Liver (tissue), 3 donors: ENCODE results near the gene EGLN1.

Source experiments
- FOXA1 ChIP-seq: IDR thresholded peaks from 2 replicates; pipeline ENCODE4 v1.6.1; 2016; ENCODE audit warnings: antibody characterized with exemption
- JUND ChIP-seq, 2 donors: IDR thresholded peaks; 2 replicates each; pipeline ENCODE4 v1.6.1; 2016; ENCODE audit warnings: antibody characterized with exemption in 2 of 2
- MAX ChIP-seq: IDR thresholded peaks from 2 replicates; pipeline ENCODE4 v1.6.1; 2016; ENCODE audit warnings: antibody characterized with exemption
- RAD21 ChIP-seq, 2 donors: IDR thresholded peaks; 2 replicates each; pipeline ENCODE4 v1.6.1; 2016; ENCODE audit warnings: antibody characterized with exemption in 2 of 2, mild to moderate bottlenecking in 2 of 2
- REST ChIP-seq: IDR thresholded peaks from 2 replicates; pipeline ENCODE4 v1.6.1; 2016; ENCODE audit warnings: antibody characterized with exemption, mild to moderate bottlenecking
- TAF1 ChIP-seq: conservative IDR thresholded peaks from 2 replicates; pipeline ENCODE4 v1.6.1; 2016; ENCODE audit warnings: antibody characterized with exemption, mild to moderate bottlenecking
- ZBTB33 ChIP-seq: IDR thresholded peaks from 2 replicates; pipeline ENCODE4 v1.6.1; 2016; ENCODE audit warnings: antibody characterized with exemption
- TF ChIP-seq, protein P1 (sequence below): fragments of 150-350 bp; IDR thresholded peaks from 2 replicates; pipeline ENCODE4 v1.5.1; 2017; ENCODE audit warnings: improper control_type of control experiment, low read depth, low read length; ENCODE audit not compliant: missing input control
- TF ChIP-seq, protein P2 (sequence below): IDR thresholded peaks from 2 replicates; pipeline ENCODE4 v1.6.1; 2016; ENCODE audit warnings: antibody characterized with exemption
- donor health status: healthy.
- donor health status: healthy.

GRCh38 chr1:231353086-231353485 is 69.0 kb downstream of the EGLN1 start:
- TF ChIP-seq, protein P1, sequence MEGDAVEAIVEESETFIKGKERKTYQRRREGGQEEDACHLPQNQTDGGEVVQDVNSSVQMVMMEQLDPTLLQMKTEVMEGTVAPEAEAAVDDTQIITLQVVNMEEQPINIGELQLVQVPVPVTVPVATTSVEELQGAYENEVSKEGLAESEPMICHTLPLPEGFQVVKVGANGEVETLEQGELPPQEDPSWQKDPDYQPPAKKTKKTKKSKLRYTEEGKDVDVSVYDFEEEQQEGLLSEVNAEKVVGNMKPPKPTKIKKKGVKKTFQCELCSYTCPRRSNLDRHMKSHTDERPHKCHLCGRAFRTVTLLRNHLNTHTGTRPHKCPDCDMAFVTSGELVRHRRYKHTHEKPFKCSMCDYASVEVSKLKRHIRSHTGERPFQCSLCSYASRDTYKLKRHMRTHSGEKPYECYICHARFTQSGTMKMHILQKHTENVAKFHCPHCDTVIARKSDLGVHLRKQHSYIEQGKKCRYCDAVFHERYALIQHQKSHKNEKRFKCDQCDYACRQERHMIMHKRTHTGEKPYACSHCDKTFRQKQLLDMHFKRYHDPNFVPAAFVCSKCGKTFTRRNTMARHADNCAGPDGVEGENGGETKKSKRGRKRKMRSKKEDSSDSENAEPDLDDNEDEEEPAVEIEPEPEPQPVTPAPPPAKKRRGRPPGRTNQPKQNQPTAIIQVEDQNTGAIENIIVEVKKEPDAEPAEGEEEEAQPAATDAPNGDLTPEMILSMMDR: no peak
- no peak for TF ChIP-seq MAX
- no peak for TF ChIP-seq JUND (IDR thresholded peaks at IDR 0.05)
- TF ChIP-seq, protein P2, sequence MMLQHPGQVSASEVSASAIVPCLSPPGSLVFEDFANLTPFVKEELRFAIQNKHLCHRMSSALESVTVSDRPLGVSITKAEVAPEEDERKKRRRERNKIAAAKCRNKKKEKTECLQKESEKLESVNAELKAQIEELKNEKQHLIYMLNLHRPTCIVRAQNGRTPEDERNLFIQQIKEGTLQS: no peak
- no peak for TF ChIP-seq RAD21 (IDR thresholded peaks at IDR 0.05)
- TF ChIP-seq REST: no peak
- no peak for TF ChIP-seq ZBTB33
- TF ChIP-seq FOXA1: no peak
- no peak for TF ChIP-seq TAF1
